H1 (cell line): ENCODE results near the gene PIP4K2C. TPM values are rescaled to one million over a fixed set of nuclear protein-coding genes. Genes with fewer than 3 reads are reported as not detected.

Source experiments
- BRCA1 ChIP-seq: IDR thresholded peaks from 2 replicates; pipeline ENCODE4 v1.6.1; 2012; ENCODE audit warnings: low read depth, low read length, improper control_type of control experiment
- CHD7 ChIP-seq: fragments of 300-600 bp; sonication (generic); IDR thresholded peaks from 2 replicates; pipeline ENCODE4 v1.7.1; 2012; ENCODE audit warnings: low read length, moderate library complexity, mild to moderate bottlenecking, inconsistent platforms; ENCODE audit not compliant: insufficient replicate concordance
- E2F6 ChIP-seq: IDR thresholded peaks from 2 replicates; pipeline ENCODE4 v1.6.1; 2012; ENCODE audit warnings: inconsistent platforms
- HDAC2 ChIP-seq, 2 experiments: fragments of 300-600 bp in 1 of 2; sonication (generic) in 1 of 2; IDR thresholded peaks; 2 replicates each; pipeline ENCODE4 v1.6.1; 2011 to 2012; ENCODE audit warnings: low read depth in 2 of 2, low read length in 2 of 2, mild to moderate bottlenecking in 2 of 2, moderate library complexity in 2 of 2, borderline replicate concordance in 1 of 2, inconsistent platforms in 1 of 2
- HDAC6 ChIP-seq: IDR thresholded peaks from one replicate; pipeline ENCODE4 v1.7.1; 2012; ENCODE audit warnings: low read depth, mild to moderate bottlenecking, inconsistent platforms, low read length, moderate library complexity
- JUN ChIP-seq: IDR thresholded peaks from 2 replicates; pipeline ENCODE4 v1.6.1; 2011; ENCODE audit warnings: low read depth, mild to moderate bottlenecking, improper control_type of control experiment, low read length
- JUND ChIP-seq: IDR thresholded peaks from 2 replicates; pipeline ENCODE4 v1.6.1; 2011; ENCODE audit warnings: mild to moderate bottlenecking, improper control_type of control experiment, low read length
- NANOG ChIP-seq: IDR thresholded peaks from 2 replicates; pipeline ENCODE4 v1.6.1; 2011; ENCODE audit warnings: low read length, low read depth, mild to moderate bottlenecking, inconsistent platforms; ENCODE audit not compliant: insufficient read depth, poor library complexity, severe bottlenecking
- POLR2A ChIP-seq, 2 experiments: IDR thresholded peaks; 1 replicate in 1 of 2; 2 replicates in 1 of 2; pipeline ENCODE4 v1.6.1; 2011; ENCODE audit warnings: low read depth in 2 of 2, low read length in 2 of 2, mild to moderate bottlenecking in 2 of 2; ENCODE audit errors: control extremely low read depth in 1 of 2
- POLR2AphosphoS5 ChIP-seq: IDR thresholded peaks from 2 replicates; pipeline ENCODE4 v1.6.1; 2011; ENCODE audit warnings: low read depth, low read length
- TAF1 ChIP-seq: IDR thresholded peaks from 2 replicates; pipeline ENCODE4 v1.6.1; 2011; ENCODE audit warnings: mild to moderate bottlenecking, low read depth, low read length
- polyA plus RNA-seq, 7 experiments: library from polyadenylated mRNA; depleted of rRNA in 3 of 7; stranded (reverse) in 5 of 7; unstranded in 2 of 7; fragments of >200 nt in 5 of 7; fragments of 200-250 nt in 2 of 7; gene quantifications; 1 replicate in 5 of 7; 2 replicates in 1 of 7; 4 replicates in 1 of 7; pipeline versions ENCODE4 v1.2.1 to v1.2.3, GENCODE V29; 2011 to 2013; ENCODE audit warnings: missing spikeins in 2 of 7, mixed read lengths in 2 of 7
- total RNA-seq: library from RNA; stranded (reverse); fragmentation: NEBNext Ultra II Directional; extraction: Animal tissue kit (Norgen Biotek cat#: 25700); gene quantifications from 2 replicates; pipeline ENCODE4 v1.2.1, GENCODE V29; 2021

Gene PIP4K2C
- total and polyA plus RNA-seq, 2 of the 8 experiments (the other 6 are each of a cell fraction or from before 2014, with no cell fraction given) = 25.0 to 27.1 TPM

GRCh38 chr12:57610554-57611107 is 19.6 kb downstream of the PIP4K2C start (continued):
- no peak for TF ChIP-seq CHD7
- TF ChIP-seq HDAC6 = no peak
- no peak for TF ChIP-seq BRCA1
- 0 out of 4 replicates have a peak, but pooled peaks of 1 of the 2 experiments have one; percentile 4 for TF ChIP-seq HDAC2 (IDR thresholded peaks at IDR 0.05; ENCODE audit: borderline replicate concordance in 1 of 2, low read depth in 2 of 2, low read length in 2 of 2)
- no peak for TF ChIP-seq JUN
- peak; percentile 54; the same call in 1 of the 2 replicates for TF ChIP-seq E2F6
- TF ChIP-seq JUND = no peak
- TF ChIP-seq TAF1 = no peak
- TF ChIP-seq NANOG = no peak
- TF ChIP-seq POLR2A (IDR thresholded peaks at IDR 0.05; ENCODE audit: control extremely low read depth in 1 of 2, low read depth in 2 of 2, low read length in 2 of 2) = no peak
- no peak for TF ChIP-seq POLR2AphosphoS5
